Lung microvascular endothelial cell (primary cell): Measurements from ENCODE around the gene PBX2. TPM values are rescaled to one million over a fixed set of nuclear protein-coding genes. Genes with fewer than 3 reads are reported as not detected.
"Not testable (repeated sequence)": the region's sequence is repeated elsewhere in the genome, so short reads cannot be mapped to it uniquely, and the experiment has no call there.

Source experiments
- DNase-seq, 2 donors: peaks; one replicate each; pipeline versions ENCODE4 v3.0.0 to v3.0.0-alpha.2; 2010; ENCODE audit warnings: low read depth in 2 of 2
- total RNA-seq: library from RNA; depleted of rRNA; stranded (reverse); fragments of >200 nt; gene quantifications from 2 replicates; pipeline ENCODE4 v1.2.1, GENCODE V29; 2014

The PBX2 gene, protein sequence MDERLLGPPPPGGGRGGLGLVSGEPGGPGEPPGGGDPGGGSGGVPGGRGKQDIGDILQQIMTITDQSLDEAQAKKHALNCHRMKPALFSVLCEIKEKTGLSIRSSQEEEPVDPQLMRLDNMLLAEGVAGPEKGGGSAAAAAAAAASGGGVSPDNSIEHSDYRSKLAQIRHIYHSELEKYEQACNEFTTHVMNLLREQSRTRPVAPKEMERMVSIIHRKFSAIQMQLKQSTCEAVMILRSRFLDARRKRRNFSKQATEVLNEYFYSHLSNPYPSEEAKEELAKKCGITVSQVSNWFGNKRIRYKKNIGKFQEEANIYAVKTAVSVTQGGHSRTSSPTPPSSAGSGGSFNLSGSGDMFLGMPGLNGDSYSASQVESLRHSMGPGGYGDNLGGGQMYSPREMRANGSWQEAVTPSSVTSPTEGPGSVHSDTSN
- total RNA-seq = 26.8 and 33.1 TPM in 2 replicates

GRCh38 chr6:32190054-32190851 is at the start of gene PBX2:
Gene PBX2 (minus strand): TSS chr6:32190202. CDS start chr6:32189915, 287 bp downstream.
- peak; percentile 94 to 95 for DNase-seq

DNA sequence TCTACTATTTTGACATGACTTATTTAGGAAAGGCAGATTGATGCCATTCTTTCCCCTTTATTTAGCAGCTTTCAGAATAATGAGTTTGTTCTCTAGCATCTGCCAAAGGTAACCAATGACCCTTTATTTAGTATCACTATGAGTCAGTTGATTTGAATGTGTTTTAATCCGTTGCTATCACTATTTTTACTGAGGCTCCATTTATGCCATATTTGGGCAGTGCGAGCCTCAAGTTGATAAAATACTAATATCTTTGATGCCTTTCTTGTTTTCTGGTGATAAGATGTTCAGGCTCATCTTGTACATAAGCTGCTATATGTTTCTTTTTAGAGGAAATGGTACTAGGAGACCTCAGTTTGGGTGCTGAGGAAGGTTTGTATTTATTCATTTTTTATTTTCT is 49.5 kb upstream of the PBX2 start:
- no peak for DNase-seq

- DNase-seq = peak in 1 of 2 donors; percentile 31
These were observed 44.9 kb upstream of the PBX2 start for GRCh38 chr6:32234934-32235333.

DNA sequence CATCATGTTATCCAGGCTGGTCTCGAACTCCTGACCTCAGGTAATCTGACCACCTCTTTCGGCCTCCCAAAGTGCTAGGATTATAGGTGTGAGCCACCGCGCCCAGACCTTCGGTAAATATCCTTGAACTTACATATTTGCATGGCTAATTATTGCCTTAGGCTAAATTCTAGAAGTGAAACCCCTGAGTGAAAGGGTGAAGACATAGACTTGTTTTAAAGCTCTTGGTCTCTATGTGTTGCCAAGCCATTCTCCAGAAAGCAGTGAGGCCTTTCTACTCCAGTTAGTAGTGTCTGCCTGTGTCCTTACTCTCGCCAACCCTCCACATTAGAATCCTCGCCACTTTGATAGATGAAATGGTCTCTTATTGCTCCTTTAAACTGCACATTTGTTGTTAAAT is 36.4 kb upstream of the PBX2 start:
- DNase-seq = no peak

DNA sequence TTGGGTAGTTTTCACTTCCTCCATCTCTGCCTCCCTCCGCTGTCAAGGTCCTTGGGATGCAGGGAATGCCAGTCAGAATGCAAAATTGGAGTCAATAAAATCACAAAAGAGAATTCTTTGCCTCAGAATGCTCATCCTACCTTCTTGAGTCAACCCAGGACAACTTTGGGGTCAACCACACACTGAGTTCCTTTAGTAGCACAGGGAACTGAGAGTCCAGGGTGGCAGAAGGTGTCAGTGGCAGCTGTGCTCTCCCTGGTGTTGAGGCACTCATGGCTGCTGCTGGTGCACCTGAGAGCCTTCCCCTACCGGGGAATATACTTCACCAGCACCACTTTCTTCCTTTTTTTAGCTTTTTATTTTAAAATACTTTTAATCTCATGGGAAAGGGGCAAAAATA is 34.7 kb upstream of the PBX2 start:
- no peak for DNase-seq

GRCh38 chr6:32223258-32224235 is 33.5 kb upstream of the PBX2 start, which contains the start of gene NOTCH4:
Gene NOTCH4 (minus strand): TSS chr6:32224067. CDS start chr6:32223928, 139 bp downstream.
- peak in 1 of 2 donors; percentile 66 for DNase-seq

DNA sequence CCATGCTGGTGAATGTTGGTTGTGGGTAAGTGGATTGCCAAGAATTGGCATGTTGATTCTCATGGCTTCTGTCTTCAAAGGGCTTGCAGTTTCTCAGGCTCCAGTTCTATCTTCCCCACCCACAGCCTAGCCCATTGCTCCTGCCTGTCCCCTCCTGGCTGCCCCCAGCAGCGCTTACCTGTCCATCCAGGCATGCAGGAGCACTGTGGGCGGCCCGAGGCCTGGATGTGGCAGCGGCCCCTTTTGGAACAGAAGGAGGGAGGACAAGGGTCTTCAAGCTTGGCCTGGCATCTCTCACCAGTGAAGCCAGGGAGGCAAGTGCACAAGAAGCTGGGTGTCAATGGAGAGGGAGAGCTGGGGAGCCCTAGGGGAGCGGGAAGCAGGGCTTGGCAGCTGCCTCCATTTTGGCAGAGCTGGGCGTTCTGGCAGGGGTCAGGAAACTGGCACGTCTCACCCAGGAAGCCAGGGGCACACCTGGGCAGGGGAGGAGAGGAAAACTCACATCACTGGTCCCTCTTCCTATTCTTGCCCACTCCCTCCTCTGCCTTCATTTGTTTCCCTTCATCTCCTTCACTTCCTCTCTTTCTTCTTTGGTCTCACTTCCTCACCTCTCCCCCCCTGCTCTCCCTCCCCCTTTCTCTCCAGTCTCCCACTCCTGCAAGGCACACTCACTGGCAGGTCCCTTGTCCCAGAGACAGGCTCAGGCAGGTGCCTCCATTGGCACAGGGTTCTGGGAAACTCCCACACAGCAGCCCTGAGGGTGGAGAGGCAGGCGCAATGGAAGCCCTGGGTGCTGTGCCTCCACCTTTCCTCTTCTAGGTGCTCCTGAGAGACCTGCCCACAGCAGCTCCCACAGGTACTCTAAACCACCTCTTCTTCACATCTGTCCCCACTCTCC is 32.6 kb upstream of the PBX2 start:
- DNase-seq = no peak

DNA sequence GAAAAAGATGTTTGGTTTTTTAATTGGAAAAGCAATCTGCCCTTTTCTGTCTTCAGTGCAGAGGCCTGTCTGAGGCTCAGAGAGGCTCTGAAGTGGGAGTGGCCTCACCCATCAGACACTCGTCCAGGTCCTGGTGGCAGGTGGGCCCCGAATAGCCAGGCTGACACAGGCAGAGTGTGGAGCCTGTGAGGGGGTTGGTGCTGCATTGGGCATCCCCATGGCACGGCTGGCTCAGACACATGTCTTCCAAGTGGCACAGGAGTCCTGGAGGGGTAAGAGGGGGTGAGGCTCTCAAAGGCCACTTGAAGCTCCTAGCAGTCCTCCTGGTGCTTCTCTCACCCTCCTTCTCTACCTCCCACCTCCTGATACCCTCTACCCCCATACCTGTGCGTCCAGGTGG is 30.0 kb upstream of the PBX2 start:
- no peak for DNase-seq

DNA sequence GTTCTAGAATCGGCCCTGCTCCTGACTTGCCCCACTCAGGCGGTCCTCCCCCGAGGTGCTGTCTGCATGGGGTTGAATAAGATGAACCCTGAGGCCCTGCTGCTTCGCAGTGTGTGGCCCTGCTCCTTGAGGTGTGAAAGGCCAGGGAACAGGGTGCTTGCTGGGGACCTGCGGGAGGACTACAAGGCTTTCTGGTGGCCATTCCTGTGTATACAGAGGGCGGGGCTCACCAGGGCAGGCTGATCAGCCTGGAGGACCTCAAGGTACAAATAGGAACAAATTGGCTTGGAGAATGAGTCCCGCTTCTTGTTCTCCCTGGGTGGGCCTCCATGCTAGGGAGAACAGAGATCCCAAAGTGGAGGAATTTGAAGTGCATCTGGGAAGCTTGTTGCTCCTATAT is 28.2 kb upstream of the PBX2 start:
- DNase-seq = no peak

- no peak for DNase-seq
These were observed 27.0 kb upstream of the PBX2 start for GRCh38 chr6:32216998-32217397.

GRCh38 chr6:32216285-32216684 is 26.3 kb upstream of the PBX2 start:
- no peak for DNase-seq

- no peak for DNase-seq
These were observed 25.6 kb upstream of the PBX2 start for GRCh38 chr6:32215617-32216016.

- DNase-seq = no peak
These were observed 24.1 kb upstream of the PBX2 start for GRCh38 chr6:32214126-32214525.

- DNase-seq = no peak
These were observed 23.6 kb upstream of the PBX2 start for GRCh38 chr6:32213649-32214048.

- DNase-seq = no peak
These were observed 22.2 kb upstream of the PBX2 start for GRCh38 chr6:32212076-32212760.

DNA sequence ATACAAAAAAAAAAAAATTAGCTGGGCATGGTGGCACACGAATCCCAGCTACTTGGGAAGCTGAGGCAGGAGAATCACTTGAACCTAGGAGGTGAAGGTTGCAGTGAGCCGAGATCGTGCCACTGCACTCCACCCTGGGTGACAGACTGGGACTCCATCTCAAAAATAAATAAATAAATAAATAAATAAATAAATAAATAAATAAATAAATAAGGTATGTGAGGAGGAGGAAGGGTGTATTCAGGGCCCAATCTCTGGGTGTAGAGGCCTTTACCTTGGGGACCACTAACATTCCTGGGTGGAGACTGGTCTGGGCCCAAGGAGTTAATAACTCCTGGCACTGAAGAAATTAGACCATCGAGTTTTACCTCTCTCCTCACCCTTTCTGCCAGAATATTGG is 21.4 kb upstream of the PBX2 start:
- DNase-seq = not testable (repeated sequence)

DNA sequence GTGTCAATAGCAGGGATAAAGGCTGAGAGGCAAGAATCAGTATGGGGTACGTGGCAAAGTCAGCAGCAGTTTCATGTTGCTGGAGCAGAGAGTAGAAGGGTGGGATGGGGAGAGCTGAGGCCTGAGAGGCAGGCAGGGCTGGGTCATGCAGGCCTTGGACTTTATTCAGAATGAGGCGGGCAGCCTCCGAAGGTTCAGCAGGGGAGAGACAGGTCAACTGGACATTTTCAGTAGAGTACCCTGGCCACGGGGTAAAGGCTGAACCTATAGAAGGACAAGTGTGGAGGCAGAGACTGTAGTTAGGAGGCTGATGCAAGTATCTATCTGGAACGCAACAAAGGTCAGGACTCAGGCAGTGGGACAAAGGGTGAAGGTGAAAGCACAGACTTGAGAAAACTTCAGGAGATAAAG is 20.2 kb upstream of the PBX2 start:
- DNase-seq = no peak

- DNase-seq = no peak
These were observed 19.0 kb upstream of the PBX2 start for GRCh38 chr6:32208996-32209395.

- DNase-seq = no peak
These were observed 14.3 kb upstream of the PBX2 start for GRCh38 chr6:32204268-32204715.
